ENCODE measurements around the gene SPTBN1. TPM values are rescaled to one million over a fixed set of nuclear protein-coding genes. Genes with fewer than 3 reads are reported as not detected.

Gene SPTBN1
- total and polyA plus RNA-seq, 2 experiments from 2014 or later = 58.1 to 204 TPM

- DNase-seq (ENCODE audit: low spot score) (no peak), ATAC-seq (no peak)
- Histone ChIP-seq H3K4me3 (no peak overlapping the region), H4K20me1 (replicated peaks; ENCODE audit: insufficient read depth) (peaks cover 10% of the 10 kb centered on the region; the same call in 1 of the 2 replicates), H3K27me3 (ENCODE audit: insufficient read depth) (no peaks in the 10 kb centered on the region), H3K4me2 (no peak overlapping the region), H3F3A (replicated peaks; ENCODE audit: low read depth) (no peaks in the 10 kb centered on the region), H3K79me2 (replicated peaks; ENCODE audit: insufficient read depth) (0 out of 2 replicates have a peak, but pooled peaks cover 4% of the 10 kb centered on the region), H2AFZ (no peak overlapping the region), H3K36me3 (ENCODE audit: insufficient read depth) (peaks cover 32% of the 10 kb centered on the region), H3K9me2 (ENCODE audit: insufficient read depth) (no peaks in the 10 kb centered on the region), H3K27ac (ENCODE audit: low read depth) (no peak overlapping the region), H3K4me1 (ENCODE audit: insufficient read depth) (peaks cover 5% of the 10 kb centered on the region)
- no peak overlapping the region; the same call in 1 of the 2 replicates for H3K27ac Mint-ChIP-seq
- no peaks in the 10 kb centered on the region for H3K9me3 Mint-ChIP-seq
- H3K4me1 Mint-ChIP-seq = peaks cover 12% of the 10 kb centered on the region; the same call in 2 of the 3 replicates
- peaks cover 7% of the 10 kb centered on the region for H3K27me3 Mint-ChIP-seq (ENCODE audit: insufficient read depth, low read depth, poor library complexity)
- H3K36me3 Mint-ChIP-seq (ENCODE audit: low read depth) = peaks cover 69% of the 10 kb centered on the region
- H3K4me3 Mint-ChIP-seq = no peak overlapping the region
- TF ChIP-seq ZNF462 (CRISPR knock-in tag; IDR thresholded peaks at IDR 0.05) (no peak), CREB1 (CRISPR knock-in tag; IDR thresholded peaks at IDR 0.05; ENCODE audit: low read depth) (no peak)
Observed at GRCh38 chr2:54638774-54639187, 182.7 kb downstream of the SPTBN1 start.

DNA sequence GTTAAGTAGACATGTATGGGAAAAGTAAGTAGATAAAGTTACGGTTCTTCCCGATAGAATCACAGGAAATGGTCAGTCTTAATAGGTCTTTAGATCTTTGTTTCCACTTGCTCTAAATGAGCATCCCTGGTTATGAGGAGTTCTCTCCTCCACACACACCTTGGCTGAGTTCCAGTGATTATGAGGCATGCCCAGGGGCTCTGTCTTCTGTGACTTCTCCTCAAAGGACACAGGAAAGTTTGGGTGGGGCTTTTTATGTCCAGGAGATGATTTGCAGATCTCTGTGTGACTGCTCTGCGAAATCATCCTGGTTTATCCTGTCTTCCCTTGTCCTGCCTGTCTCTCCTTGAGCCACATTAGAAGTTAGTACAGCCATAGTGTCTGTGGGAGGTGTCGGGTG lies 183.5 kb downstream of the SPTBN1 start:
- H4K20me1 ChIP-seq (replicated peaks; ENCODE audit: insufficient read depth) = peaks cover 10% of the 10 kb centered on the region; the same call in 1 of the 2 replicates
- peaks cover 6% of the 10 kb centered on the region; the same call in 2 of the 3 replicates for H3K4me1 Mint-ChIP-seq
- no peaks in the 10 kb centered on the region for H3F3A ChIP-seq (replicated peaks; ENCODE audit: low read depth)
- no peaks in the 10 kb centered on the region for H3K9me3 Mint-ChIP-seq
- H3K27ac Mint-ChIP-seq = no peak overlapping the region
- no peak overlapping the region for H3K4me3 Mint-ChIP-seq
- H3K9me2 ChIP-seq (ENCODE audit: insufficient read depth) = no peaks in the 10 kb centered on the region
- DNase-seq (ENCODE audit: low spot score) = no peak
- no peak overlapping the region for H3K27ac ChIP-seq (ENCODE audit: low read depth)
- H3K27me3 ChIP-seq (ENCODE audit: insufficient read depth) = no peaks in the 10 kb centered on the region
- H3K36me3 ChIP-seq (ENCODE audit: insufficient read depth) = peaks cover 39% of the 10 kb centered on the region
- no peak for ATAC-seq
- H3K4me1 ChIP-seq (ENCODE audit: insufficient read depth) = no peaks in the 10 kb centered on the region
- H3K4me2 ChIP-seq = no peak overlapping the region
- H2AFZ ChIP-seq = no peak overlapping the region
- H3K27me3 Mint-ChIP-seq (ENCODE audit: insufficient read depth, low read depth, poor library complexity) = peaks cover 7% of the 10 kb centered on the region
- no peak overlapping the region for H3K4me3 ChIP-seq
- peaks cover 71% of the 10 kb centered on the region for H3K36me3 Mint-ChIP-seq (ENCODE audit: low read depth)
- H3K79me2 ChIP-seq (replicated peaks; ENCODE audit: insufficient read depth) = 0 out of 2 replicates have a peak, but pooled peaks cover 4% of the 10 kb centered on the region
- TF ChIP-seq JUNB (IDR thresholded peaks at IDR 0.05; ENCODE audit: unreplicated experiment) = no peak
- no peak for TF ChIP-seq EZH2 (IDR thresholded peaks at IDR 0.05; ENCODE audit: low read depth, unreplicated experiment)
- no peak for TF ChIP-seq ETS1 (IDR thresholded peaks at IDR 0.05)
- no peak for TF ChIP-seq EZH2phosphoT487 (IDR thresholded peaks at IDR 0.05; ENCODE audit: unreplicated experiment)
- TF ChIP-seq STAT1 (IDR thresholded peaks at IDR 0.05; ENCODE audit: unreplicated experiment) = no peak
- TF ChIP-seq NANOG (IDR thresholded peaks at IDR 0.05; ENCODE audit: borderline replicate concordance) = no peak
- TF ChIP-seq ZNF331 (CRISPR knock-in tag; IDR thresholded peaks at IDR 0.05; ENCODE audit: low read depth) = no peak

All from GM23338 (cell line).